ENCODE measurements around the gene LGALS8.
A peak's percentile ranks its signal among the peaks of the same experiment; 100 is the strongest.
"Not testable (repeated sequence)": the region's sequence is repeated elsewhere in the genome, so short reads cannot be mapped to it uniquely, and the experiment has no call there.

LGALS8 gene

DNA sequence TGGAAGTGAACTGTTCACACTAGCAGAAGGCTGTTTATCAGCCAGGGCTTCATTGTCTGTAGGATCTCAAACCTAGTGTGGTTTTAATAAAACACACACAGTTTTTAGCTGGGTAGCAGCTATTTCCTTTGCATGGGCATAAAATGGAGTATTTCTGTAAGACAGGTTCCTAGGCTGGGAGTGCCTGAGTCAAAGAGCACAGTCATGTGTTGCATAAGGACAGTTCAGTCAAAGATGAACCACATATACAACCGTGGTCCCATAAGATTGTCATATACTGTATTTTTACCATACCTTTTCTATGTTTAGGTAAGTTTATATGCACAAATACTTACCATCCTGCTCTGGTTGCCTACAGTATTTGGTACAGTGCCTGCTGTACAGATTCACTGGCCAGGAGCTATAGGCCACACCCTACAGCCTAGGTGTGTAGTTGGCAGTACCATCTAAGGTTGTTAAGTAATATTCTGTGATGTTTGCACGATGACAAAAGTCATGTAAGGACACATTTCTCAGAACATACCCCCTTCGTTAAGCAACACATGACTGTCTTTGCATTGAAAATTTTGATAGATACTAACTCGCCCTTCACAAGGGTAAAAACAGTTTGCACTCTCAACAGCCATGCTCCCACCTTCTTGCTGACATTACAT is 17.2 kb downstream of the LGALS8 start:
- DNase-seq (ENCODE audit: low spot score), result no peak

DNA sequence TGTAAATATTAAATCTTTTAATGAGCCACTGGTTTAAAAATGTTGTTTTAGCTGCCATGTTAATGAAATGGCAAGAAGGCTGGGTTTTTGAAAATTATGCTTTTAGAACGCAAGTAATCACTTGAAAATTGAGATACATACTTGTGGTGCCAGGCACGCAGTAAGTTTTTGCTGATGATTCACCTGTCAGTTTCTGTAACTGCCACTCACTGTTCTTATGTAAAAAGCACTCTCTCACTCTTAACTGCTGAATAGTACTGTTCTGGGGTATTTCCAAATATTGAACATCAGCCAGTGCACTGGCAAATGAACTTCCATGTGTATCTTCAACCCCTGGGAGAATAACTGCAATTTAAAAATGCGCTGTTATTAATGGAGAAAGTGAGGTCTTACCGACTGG is 17.9 kb downstream of the LGALS8 start:
- DNase-seq (ENCODE audit: low spot score), result no peak

- DNase-seq (ENCODE audit: low spot score), result no peak
Observed at GRCh38 chr1:236543065-236543669, 19.4 kb downstream of the LGALS8 start.

DNA sequence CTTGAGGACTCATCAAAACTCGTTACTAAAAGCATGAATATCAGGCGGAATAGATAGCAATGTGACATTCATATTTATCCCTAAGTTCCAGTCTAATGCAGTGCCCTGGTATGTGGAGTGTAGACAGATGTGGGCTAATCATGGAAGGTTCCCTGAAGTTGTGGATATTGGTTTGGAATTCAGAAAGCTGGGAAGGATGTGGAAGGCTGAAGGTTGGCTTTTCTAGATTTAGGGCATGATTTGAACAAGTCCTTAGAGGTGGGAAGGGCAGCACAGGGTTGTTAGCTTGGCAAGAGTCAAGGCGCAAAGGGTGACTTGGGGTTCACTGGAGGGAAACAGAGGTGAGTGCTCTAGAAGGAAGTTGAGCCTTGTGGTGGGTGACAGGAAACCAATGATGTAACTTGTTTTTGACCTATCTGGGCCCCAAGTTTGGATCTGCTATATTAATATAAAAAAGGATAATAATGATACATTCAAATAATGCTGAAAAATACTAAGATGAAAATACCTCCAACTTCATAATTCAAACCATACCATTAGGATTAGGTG is 21.9 kb downstream of the LGALS8 start:
- no peak for DNase-seq (ENCODE audit: low spot score)

- no peak for DNase-seq (ENCODE audit: low spot score)
Observed at GRCh38 chr1:236548452-236548851, 24.7 kb downstream of the LGALS8 start.

GRCh38 chr1:236550961-236551851 is 27.4 kb downstream of the LGALS8 start:
- DNase-seq (ENCODE audit: low spot score), result no peak

DNA sequence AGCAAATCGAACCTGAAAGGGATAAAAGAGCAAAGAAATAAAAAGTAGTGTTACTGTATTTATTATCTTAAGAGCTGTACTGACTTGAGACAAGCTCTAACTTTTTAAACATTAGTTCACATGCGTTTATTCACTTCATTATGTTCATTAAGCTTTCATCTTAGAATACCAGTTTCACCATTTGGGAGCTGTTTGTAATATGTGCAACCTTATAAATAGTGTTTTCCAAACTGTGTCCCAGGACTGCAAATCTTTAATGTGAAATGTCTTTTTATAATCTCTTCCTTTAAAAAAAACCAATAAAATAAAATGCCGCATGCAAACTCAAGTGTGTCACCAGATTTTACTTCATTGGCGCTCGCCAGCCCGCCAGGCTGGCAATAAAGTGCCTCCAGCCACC is 28.3 kb downstream of the LGALS8 start:
- no peak for DNase-seq (ENCODE audit: low spot score)

GRCh38 chr1:236552901-236553300 is 29.1 kb downstream of the LGALS8 start:
- no peak for DNase-seq (ENCODE audit: low spot score)

DNA sequence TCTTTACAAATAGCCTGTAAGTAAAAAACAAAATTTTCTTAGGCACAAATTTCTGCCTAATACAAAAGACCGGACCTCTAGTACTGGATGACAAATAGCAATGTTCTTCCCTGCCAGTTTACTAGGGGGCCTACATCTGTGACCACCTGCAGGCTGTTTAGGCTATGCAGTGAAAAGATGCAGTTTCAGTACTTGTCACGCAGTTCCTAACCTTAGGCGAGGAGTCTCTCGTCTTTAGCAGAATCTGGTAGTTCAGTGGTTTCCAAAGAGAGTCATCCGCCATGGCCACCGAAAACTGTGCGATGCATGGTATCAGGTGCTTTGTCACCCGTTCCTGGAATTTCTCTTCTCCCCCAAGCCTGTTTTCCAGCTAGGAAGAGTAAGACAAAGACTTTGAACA is 29.6 kb downstream of the LGALS8 start:
- no peak for DNase-seq (ENCODE audit: low spot score)

DNA sequence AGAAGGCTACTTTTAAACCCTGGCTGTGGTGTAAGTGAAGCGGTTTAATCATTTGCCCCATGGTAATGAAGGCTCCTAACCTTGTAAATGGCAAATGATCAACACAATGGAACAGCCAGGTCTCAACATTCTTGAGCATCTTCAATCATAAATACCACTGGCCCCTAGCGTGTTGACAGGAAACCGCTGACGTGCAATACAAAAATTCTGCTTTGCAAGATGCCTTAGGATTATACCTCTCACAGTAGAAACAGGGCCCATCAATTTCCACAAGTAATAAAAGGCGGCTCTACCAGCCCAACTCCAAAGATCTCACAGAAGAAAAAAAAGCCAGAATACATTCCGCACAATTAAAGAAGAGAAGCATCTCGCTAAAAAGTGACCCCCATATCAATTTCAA is 32.8 kb downstream of the LGALS8 start:
- no peak for DNase-seq (ENCODE audit: low spot score)

- no peak for DNase-seq (ENCODE audit: low spot score)
Observed at GRCh38 chr1:236558081-236558480, 34.3 kb downstream of the LGALS8 start.

- no peak for DNase-seq (ENCODE audit: low spot score)
Observed at GRCh38 chr1:236558846-236559245, 35.1 kb downstream of the LGALS8 start.

DNA sequence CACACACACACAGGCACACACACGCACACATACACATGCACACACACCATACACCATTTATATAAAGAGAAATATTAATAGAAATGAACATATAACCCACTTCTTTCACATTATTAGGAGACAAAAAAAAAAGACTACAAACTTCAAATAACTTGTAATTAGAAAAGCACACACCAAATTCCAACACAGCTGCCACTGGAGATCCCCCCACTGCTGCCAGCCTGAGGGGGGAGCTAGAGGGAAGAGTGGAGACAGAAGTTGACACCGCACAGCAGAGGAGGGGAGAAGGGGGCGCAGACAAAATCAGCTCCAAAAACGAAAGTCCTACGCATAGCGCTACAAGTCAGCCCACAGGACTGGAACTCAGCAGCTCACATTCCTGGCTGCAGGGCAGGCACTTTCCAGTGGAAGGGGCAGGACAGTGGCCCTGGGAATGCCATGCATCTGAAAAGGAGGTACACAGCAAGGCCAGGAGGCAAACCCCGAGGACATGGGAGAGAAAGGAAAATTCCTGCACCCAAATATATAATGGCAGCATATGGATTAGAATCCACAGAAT is 36.5 kb downstream of the LGALS8 start:
- no peak for DNase-seq (ENCODE audit: low spot score)

DNA sequence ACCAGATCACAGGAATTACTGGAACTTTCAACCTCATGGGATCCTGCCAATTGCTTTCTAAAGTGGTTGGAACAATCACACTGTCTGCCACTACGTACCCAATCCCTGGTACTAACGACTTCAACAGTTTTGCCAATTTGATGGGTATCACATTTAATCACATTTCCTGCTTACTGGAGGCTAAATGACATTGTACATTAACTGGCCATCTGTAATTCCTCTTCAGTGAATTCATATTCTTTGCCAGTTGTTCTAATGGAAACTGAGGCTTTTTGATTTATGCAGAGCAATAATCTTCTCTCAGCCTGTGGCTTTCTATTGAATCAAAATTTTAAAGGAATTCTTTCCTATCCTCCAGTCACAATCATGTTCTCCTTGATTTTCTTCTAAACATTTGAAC is 38.2 kb downstream of the LGALS8 start:
- DNase-seq (ENCODE audit: low spot score), result no peak

DNA sequence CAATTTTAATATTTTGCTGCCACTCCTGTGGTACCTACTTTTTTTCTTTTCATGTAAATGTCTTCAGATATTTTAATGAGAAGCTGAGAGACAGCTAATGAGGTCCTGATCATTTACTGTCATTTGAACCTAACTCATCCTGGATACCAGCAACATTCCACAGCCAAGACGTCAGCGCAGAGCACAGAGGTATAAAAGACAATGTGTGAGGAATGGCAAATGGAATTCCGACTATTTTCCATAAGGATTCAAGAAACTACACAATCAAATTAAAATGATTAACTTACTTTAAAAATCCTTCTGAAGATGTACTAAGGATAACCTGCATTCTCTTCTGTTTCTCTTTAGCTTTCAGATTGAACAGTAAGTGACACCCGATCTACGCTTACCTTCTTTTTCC is 41.7 kb downstream of the LGALS8 start:
- DNase-seq (ENCODE audit: low spot score), result no peak

DNA sequence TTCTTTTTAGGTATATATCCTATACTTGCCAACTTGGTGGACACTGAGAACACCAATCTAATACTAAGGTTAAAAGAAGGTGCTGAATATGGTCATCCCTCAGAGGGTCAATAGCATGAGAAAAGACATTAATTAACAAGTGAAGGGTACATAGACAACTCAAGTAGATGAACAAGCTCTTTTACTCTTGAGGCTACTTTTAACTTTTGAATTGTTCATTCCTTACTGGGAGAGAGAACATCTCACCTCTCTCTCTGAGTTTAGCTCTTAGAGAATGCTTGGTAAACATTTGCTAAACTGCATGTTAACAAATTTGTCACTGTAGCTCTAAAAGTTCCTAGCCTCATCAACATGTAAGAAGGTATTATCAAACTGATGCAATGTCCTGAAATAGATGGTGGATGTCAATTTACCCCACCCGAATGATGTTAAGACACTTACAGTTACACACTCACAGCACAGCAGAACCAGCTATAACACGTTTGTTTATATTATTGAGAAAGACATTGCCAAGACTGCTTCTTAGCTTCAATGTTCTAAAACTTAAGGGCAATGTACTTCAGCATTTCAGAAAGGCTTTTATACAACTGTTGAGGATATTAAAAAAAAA is 44.6 kb downstream of the LGALS8 start:
- DNase-seq (ENCODE audit: low spot score), result no peak

DNA sequence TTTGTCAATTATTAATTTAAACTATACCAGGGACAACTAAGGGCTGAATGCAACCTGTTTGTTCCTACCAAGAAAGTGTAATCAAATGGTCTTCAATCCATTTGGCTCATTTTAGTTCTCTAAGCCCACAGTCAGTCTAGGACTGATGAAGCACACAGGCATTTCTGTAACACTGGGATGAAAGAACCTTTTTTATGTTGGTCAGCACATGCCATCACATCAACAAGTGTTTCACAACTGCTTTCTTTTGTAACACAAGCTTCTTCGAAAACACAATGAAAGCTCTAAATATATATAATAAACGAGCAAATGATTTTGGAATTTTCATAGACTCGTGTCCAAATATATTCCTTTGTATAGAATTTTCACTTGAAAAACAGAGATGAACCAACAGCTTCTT is 51.7 kb downstream of the LGALS8 start:
- DNase-seq (ENCODE audit: low spot score), result peak; percentile 26

DNA sequence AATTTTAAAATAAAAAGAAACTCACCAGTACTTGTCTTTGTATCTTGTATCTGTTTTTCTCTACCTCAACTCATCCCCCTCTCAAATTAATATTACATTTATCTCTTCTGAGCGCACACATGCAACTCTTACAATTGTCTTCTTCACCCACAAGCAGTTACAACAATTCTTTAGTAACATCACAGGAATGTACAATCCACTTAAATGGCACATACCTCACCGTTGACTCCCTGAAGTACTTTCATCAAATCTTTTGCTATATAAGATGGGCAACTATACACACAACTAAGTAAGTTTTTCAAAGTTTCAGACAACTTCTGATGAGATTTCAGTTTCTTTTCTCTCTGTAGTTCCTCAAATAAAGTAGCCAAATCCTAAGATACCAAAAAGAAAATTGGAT is 52.2 kb downstream of the LGALS8 start:
- DNase-seq (ENCODE audit: low spot score), result peak; percentile 33

DNA sequence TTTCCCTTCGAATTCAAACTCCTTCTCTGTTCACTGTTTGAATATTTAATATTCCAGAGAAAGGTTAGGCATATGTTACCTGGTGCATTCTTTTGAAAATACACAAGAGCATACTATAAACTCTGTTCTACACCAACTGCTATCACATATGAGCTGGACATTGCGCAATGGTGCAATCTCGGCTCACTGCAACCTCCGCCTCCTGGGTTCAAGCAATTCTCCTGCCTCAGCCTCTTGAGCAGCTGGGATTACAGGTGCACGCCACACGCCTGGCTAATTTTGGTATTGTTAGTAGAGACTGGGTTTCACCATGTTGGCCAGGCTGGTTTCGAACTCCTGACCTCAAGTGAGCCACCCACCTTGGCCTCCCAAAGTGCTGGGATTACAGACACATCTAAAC is 53.3 kb downstream of the LGALS8 start:
- not testable (repeated sequence) for DNase-seq (ENCODE audit: low spot score)

DNA sequence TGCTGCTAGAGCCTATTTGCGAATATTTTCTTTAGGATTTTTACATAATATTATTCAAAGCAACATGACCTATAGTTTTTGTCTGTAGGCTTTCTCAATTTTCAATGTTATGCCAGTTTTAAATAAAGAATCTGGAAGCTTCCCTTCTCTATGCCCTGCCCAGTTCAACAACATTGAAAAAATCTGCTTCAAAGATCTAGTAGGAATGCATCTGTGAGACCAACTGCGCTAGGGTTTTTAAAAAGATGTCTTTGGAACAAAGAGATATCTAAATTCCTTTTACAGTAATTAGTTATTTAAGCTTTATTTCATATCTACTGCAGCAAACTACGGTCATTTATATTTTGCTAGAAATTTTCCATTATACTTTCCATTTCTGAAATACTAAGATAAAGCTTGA is 54.9 kb downstream of the LGALS8 start:
- DNase-seq (ENCODE audit: low spot score), result no peak

DNA sequence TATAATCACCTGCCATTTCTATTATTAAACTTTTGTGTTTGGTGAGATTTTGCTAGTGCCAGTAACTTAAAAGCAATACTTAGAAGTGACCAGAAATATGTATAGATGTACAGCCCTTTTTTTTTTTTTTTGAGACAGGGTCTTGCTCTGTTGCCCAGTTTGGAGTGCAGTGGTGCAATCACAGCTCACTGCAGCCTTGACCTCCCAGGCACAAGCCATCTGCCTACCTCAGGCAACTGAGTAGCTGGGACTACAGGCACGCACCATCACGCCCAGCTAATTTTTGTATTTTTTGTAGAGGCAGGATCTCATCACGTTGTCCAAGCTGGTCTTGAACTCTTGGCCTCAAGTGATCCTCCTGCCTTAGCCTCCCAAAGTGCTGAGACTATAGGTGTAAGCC is 56.6 kb downstream of the LGALS8 start:
- DNase-seq (ENCODE audit: low spot score), result not testable (repeated sequence)

GRCh38 chr1:236581528-236581927 is 57.7 kb downstream of the LGALS8 start:
- DNase-seq (ENCODE audit: low spot score), result no peak
